HPDE6-E6E7 (cell line): ENCODE results near the gene SMCHD1.
"Not testable (repeated sequence)": the region's sequence is repeated elsewhere in the genome, so short reads cannot be mapped to it uniquely, and the experiment has no call there.

ENCODE experiments used
- DNase-seq: peaks from one replicate; pipeline ENCODE4 v3.0.0; 2011; ENCODE audit warnings: missing footprints; ENCODE audit errors: extremely low spot score

SMCHD1 gene

GRCh38 chr18:2814928-2815327, 159.4 kb downstream of the SMCHD1 start:
- DNase-seq, result no peak

GRCh38 chr18:2818281-2818680, 162.8 kb downstream of the SMCHD1 start:
- DNase-seq, result no peak

- DNase-seq, result no peak
Observed at GRCh38 chr18:2821695-2822094, 166.2 kb downstream of the SMCHD1 start.

- no peak for DNase-seq
Observed at GRCh38 chr18:2822213-2822921, 166.8 kb downstream of the SMCHD1 start.

- no peak for DNase-seq
Observed at GRCh38 chr18:2823202-2823601, 167.7 kb downstream of the SMCHD1 start.

GRCh38 chr18:2823966-2824365, 168.4 kb downstream of the SMCHD1 start:
- DNase-seq, result no peak

GRCh38 chr18:2824865-2825264, 169.3 kb downstream of the SMCHD1 start:
- DNase-seq, result no peak

GRCh38 chr18:2825613-2826175, 170.2 kb downstream of the SMCHD1 start:
- DNase-seq, result no peak

- no peak for DNase-seq
Observed at GRCh38 chr18:2826581-2826980, 171.1 kb downstream of the SMCHD1 start.

- DNase-seq, result no peak
Observed at GRCh38 chr18:2827061-2827460, 171.5 kb downstream of the SMCHD1 start.

- not testable (repeated sequence) for DNase-seq
Observed at GRCh38 chr18:2836118-2836517, 180.6 kb downstream of the SMCHD1 start.

GRCh38 chr18:2837290-2837689, 181.8 kb downstream of the SMCHD1 start:
- not testable (repeated sequence) for DNase-seq

GRCh38 chr18:2839202-2839601, 183.7 kb downstream of the SMCHD1 start:
- no peak for DNase-seq

GRCh38 chr18:2840521-2840920, 185.0 kb downstream of the SMCHD1 start:
- no peak for DNase-seq

GRCh38 chr18:2843146-2843545, 187.6 kb downstream of the SMCHD1 start:
- DNase-seq, result no peak

- DNase-seq, result no peak
Observed at GRCh38 chr18:2845172-2845571, 189.6 kb downstream of the SMCHD1 start.

- no peak for DNase-seq
Observed at GRCh38 chr18:2846636-2847316, 191.2 kb downstream of the SMCHD1 start, which contains the start of gene EMILIN2. Gene EMILIN2 (plus strand): TSS chr18:2847006. CDS start chr18:2847189, 183 bp downstream.

- no peak for DNase-seq
Observed at GRCh38 chr18:2847317-2848246, 192.1 kb downstream of the SMCHD1 start.

- no peak for DNase-seq
Observed at GRCh38 chr18:2848247-2849246, 193.0 kb downstream of the SMCHD1 start.

- no peak for DNase-seq
Observed at GRCh38 chr18:2850816-2851215, 195.3 kb downstream of the SMCHD1 start.

- DNase-seq, result no peak
Observed at GRCh38 chr18:2851771-2852170, 196.2 kb downstream of the SMCHD1 start.
